Nucleus accumbens (tissue), 56 donors: Measurements from ENCODE around the gene AGFG2.
"Not testable (repeated sequence)": the region's sequence is repeated elsewhere in the genome, so short reads cannot be mapped to it uniquely, and the experiment has no call there.

ENCODE experiments used
- DNase-seq, 56 donors: peaks; one replicate each; lab custom pipeline; 2025; lab: John Stamatoyannopoulos, UW

AGFG2 gene

GRCh38 chr7:100538654-100539435, at the start of gene AGFG2:
Gene AGFG2 (plus strand): TSS chr7:100539203. CDS start chr7:100539347, 144 bp downstream.
- peak; percentile 90 to 100 (median 100) for DNase-seq

- DNase-seq: peak; percentile 16 to 97 (median 90)
Measured at GRCh38 chr7:100489824-100490223, 49.2 kb upstream of the AGFG2 start.

GRCh38 chr7:100490483-100491191, 48.4 kb upstream of the AGFG2 start:
- no peak for DNase-seq

GRCh38 chr7:100491192-100491578, 47.8 kb upstream of the AGFG2 start:
- no peak for DNase-seq

GRCh38 chr7:100492738-100493475, 46.1 kb upstream of the AGFG2 start:
- no peak for DNase-seq

- DNase-seq: peak in 44 of 56 donors; percentile 19 to 80 (median 54)
Measured at GRCh38 chr7:100493476-100494264, 45.3 kb upstream of the AGFG2 start.

GRCh38 chr7:100496509-100496908, 42.5 kb upstream of the AGFG2 start:
- DNase-seq: no peak

GRCh38 chr7:100500743-100501142, 38.3 kb upstream of the AGFG2 start:
- DNase-seq: not testable (repeated sequence)

GRCh38 chr7:100504031-100504430, 35.0 kb upstream of the AGFG2 start:
- DNase-seq: not testable (repeated sequence)

- DNase-seq: no peak
Measured at GRCh38 chr7:100504887-100505611, 34.0 kb upstream of the AGFG2 start.

- DNase-seq: peak in 11 of 56 donors; percentile 5 to 47 (median 29)
Measured at GRCh38 chr7:100506356-100506923, 32.6 kb upstream of the AGFG2 start.

GRCh38 chr7:100509231-100509630, 29.8 kb upstream of the AGFG2 start:
- DNase-seq: no peak

GRCh38 chr7:100510437-100511239, 28.4 kb upstream of the AGFG2 start:
- DNase-seq: no peak

GRCh38 chr7:100513212-100513810, 25.7 kb upstream of the AGFG2 start:
- DNase-seq: no peak

GRCh38 chr7:100515072-100515532, 23.9 kb upstream of the AGFG2 start:
- no peak for DNase-seq

- DNase-seq: no peak
Measured at GRCh38 chr7:100516135-100516812, 22.7 kb upstream of the AGFG2 start.

GRCh38 chr7:100517305-100517704, 21.7 kb upstream of the AGFG2 start:
- no peak for DNase-seq
